Measurements from ENCODE around the gene RPH3AL.

Gene RPH3AL

DNA sequence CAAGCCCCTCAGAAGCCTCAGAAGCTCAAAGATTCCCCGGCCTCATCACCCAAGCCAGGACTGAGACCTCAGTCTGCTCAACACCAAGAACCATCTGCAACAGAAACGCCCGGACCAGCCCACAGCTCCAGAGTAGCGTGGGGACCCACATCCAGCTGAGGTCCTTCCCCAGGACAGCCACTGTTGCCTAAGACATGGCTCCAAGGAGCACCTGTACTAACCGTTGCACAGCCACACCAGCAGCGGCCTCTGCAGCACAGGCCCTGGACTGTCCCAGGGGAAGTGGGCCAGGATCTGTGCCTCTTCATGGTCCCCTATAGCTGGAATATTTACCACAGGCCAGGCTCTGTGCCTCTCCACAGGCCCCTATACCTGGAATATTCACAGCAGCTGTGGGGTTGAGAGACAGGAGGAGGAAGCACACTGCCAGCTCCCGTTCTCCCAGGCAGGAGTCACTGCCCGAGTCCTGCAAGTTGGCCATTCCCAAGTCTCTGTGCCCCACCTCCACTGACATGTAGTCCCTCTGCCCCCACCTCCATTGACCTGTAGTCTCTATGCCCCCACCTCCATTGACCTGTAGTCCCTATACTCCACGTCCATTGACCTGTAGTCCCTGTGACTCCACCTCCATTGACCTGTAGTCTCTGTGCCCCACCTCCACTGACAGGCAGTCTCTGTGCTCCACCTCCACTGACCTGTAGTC, 38.5 kb downstream of the RPH3AL start:
- H3K4me3 ChIP-seq (ENCODE audit: low read depth, low read length), result no peak overlapping the region

DNA sequence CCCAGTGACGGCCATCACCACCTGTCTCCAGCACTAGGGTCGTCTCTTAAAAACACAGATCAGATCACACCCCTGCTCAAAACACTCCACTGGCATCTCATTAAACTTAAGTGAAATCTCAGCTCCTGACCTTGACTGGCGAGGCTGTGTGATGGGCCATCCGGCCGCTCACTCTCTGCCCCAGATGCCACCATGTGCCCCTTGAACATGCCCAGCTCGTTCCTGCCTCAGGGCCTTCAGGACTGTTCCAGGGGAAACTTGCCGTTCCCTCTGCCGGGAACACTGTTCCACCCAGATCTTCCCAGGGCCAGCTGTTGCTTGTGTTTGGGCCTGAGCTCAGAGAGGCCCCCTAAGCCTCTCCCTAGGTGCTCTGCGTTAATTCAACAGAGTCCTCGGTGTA, 39.4 kb downstream of the RPH3AL start:
- H3K27me3 ChIP-seq (ENCODE audit: insufficient read depth, low read length), result no peaks in the 10 kb centered on the region
- H2AFZ ChIP-seq (ENCODE audit: low read length, unreplicated experiment), result no peak overlapping the region
- no peak overlapping the region for H3K4me3 ChIP-seq (ENCODE audit: low read depth, low read length)
- H3K79me2 ChIP-seq (ENCODE audit: control insufficient read depth, insufficient read depth, low read length, unreplicated experiment), result no peaks in the 10 kb centered on the region
- no peak overlapping the region for H3K27ac ChIP-seq (ENCODE audit: low read depth, low read length)
- H3K36me3 ChIP-seq (ENCODE audit: insufficient read depth, low read length), result no peaks in the 10 kb centered on the region
- no peaks in the 10 kb centered on the region for H3K4me1 ChIP-seq (ENCODE audit: control insufficient read depth, insufficient read depth, low read length, unreplicated experiment)

More for the DNA sequence above, 38.5 kb downstream of the RPH3AL start:
- Histone ChIP-seq H3K27me3 (ENCODE audit: insufficient read depth, low read length) (no peaks in the 10 kb centered on the region), H2AFZ (ENCODE audit: low read length, unreplicated experiment) (no peak overlapping the region), H3K36me3 (ENCODE audit: insufficient read depth, low read length) (no peaks in the 10 kb centered on the region), H3K27ac (ENCODE audit: low read depth, low read length) (no peak overlapping the region), H3K79me2 (ENCODE audit: control insufficient read depth, insufficient read depth, low read length, unreplicated experiment) (no peaks in the 10 kb centered on the region), H3K4me1 (ENCODE audit: control insufficient read depth, insufficient read depth, low read length, unreplicated experiment) (no peaks in the 10 kb centered on the region)

DNA sequence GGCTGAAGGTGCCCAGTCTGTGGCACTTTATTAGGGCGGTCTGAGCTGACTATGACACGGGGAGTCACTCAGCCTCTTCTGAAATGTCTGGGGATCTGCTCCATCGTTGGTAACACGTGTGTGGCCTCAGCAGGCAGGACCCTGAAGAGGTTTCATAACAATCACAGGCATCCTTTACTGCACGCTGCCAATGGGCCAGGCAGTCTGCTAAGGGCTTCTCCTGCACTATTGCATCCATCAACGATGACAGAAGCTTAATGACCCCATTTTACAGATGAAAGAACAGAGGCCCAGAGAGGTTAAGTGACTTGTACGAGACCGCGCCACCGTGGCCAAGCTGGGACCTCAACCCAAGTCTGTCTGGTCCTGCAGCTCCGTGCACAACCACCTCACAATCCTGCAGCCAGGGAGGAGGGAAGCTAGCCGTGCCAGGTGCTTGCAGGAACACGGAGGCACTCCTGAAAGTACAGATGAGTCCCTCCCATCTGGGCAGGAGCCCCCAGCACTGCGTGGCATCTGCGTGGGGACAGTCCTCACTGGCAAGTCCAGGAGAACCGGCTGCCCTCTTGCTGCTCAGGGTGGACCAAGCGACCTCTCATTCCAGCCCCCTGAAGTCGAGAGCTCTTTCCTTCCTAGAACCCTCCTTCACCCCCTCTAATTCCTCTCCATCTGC, 40.0 kb downstream of the RPH3AL start:
- Histone ChIP-seq H3K4me1 (ENCODE audit: control insufficient read depth, insufficient read depth, low read length, unreplicated experiment) (no peaks in the 10 kb centered on the region), H3K79me2 (ENCODE audit: control insufficient read depth, insufficient read depth, low read length, unreplicated experiment) (no peaks in the 10 kb centered on the region), H3K27me3 (ENCODE audit: insufficient read depth, low read length) (no peaks in the 10 kb centered on the region), H2AFZ (ENCODE audit: low read length, unreplicated experiment) (no peak overlapping the region), H3K27ac (ENCODE audit: low read depth, low read length) (no peak overlapping the region), H3K36me3 (ENCODE audit: insufficient read depth, low read length) (no peaks in the 10 kb centered on the region), H3K4me3 (ENCODE audit: low read depth, low read length) (no peak overlapping the region)

DNA sequence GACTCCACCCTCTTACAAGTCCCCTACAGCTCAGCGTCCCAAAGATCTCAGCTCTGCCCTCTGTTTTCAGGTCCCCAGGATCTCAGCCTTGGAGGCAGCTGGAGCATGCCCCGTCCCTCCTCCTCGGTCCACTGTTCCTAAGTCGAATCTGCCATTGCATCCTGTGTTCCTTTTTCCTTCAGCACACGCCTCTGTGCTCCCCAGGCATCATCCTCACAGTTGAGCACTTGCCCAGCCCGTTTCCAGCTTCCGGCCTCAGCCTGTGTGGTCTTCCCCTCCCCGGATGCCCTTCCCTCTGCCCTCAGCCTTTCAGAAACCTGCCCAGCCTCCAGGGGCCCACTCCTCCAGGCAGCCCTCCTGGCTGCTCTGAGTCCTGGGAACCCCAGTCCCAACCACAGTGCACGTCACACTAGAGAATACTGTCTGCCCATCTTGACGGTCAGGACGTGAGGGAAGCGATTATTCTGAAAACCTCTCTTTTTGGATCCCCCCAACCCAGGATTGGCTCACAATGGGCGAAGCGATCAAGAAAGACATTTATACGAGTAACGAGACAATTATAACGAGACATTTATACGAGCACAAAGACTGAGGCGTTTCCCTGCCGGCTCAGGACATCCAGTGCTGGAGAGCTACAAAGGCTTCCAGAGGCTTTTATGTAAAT, 41.4 kb downstream of the RPH3AL start:
- no peak overlapping the region for H3K27ac ChIP-seq (ENCODE audit: low read depth, low read length)
- no peak overlapping the region for H3K4me3 ChIP-seq (ENCODE audit: low read depth, low read length)
- H2AFZ ChIP-seq (ENCODE audit: low read length, unreplicated experiment), result no peak overlapping the region
- no peaks in the 10 kb centered on the region for H3K36me3 ChIP-seq (ENCODE audit: insufficient read depth, low read length)
- H3K27me3 ChIP-seq (ENCODE audit: insufficient read depth, low read length), result no peaks in the 10 kb centered on the region
- no peaks in the 10 kb centered on the region for H3K79me2 ChIP-seq (ENCODE audit: control insufficient read depth, insufficient read depth, low read length, unreplicated experiment)
- H3K4me1 ChIP-seq (ENCODE audit: control insufficient read depth, insufficient read depth, low read length, unreplicated experiment), result no peaks in the 10 kb centered on the region

DNA sequence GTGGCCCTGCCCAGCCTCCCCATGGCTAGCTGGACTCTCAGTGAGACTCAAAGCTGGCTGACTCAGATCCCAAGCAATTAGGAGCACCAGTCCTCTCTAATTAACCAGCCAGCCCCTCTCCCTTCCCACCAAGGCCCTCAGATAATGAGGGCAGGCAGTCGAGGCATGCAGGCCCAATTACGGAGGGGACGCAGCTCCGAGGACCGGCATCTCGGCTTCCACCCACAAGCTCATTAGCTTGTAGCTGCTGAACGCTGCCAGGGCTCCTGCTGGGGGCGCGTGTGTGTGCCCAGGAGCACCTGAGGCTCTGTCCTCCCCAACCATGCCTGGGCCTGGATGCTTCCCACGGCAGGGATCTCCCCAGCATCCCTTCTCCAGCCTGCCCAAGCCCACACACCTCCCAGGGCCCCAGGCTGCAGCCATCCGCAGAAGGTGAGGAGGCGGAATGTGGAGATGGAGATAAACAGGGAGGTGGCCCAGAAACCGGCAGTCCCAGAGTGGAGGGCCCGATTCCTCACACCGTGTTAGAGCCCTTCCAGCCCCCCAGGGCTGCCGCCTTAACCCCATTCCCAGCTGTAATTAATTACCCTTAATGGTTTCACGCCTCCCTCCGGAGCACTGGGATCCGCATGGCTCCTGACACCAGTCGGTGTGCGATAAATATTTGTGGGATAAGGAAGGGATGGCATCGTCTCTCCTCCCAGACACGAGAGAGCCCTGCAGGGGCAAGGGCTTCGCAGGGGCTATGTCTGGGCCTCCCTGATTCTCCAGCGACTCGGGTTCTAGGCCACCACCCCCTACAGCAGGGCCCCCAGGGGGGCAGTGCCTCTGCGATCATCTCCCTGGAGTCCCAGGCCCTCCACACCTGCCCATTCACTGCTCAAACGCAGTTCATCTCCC, 42.2 kb downstream of the RPH3AL start:
- H3K4me1 ChIP-seq (ENCODE audit: control insufficient read depth, insufficient read depth, low read length, unreplicated experiment), result no peaks in the 10 kb centered on the region
- no peak overlapping the region for H3K27ac ChIP-seq (ENCODE audit: low read depth, low read length)
- H3K36me3 ChIP-seq (ENCODE audit: insufficient read depth, low read length), result no peaks in the 10 kb centered on the region
- H3K27me3 ChIP-seq (ENCODE audit: insufficient read depth, low read length), result no peaks in the 10 kb centered on the region
- H3K4me3 ChIP-seq (ENCODE audit: low read depth, low read length), result no peak overlapping the region
- no peaks in the 10 kb centered on the region for H3K79me2 ChIP-seq (ENCODE audit: control insufficient read depth, insufficient read depth, low read length, unreplicated experiment)
- no peak overlapping the region for H2AFZ ChIP-seq (ENCODE audit: low read length, unreplicated experiment)

DNA sequence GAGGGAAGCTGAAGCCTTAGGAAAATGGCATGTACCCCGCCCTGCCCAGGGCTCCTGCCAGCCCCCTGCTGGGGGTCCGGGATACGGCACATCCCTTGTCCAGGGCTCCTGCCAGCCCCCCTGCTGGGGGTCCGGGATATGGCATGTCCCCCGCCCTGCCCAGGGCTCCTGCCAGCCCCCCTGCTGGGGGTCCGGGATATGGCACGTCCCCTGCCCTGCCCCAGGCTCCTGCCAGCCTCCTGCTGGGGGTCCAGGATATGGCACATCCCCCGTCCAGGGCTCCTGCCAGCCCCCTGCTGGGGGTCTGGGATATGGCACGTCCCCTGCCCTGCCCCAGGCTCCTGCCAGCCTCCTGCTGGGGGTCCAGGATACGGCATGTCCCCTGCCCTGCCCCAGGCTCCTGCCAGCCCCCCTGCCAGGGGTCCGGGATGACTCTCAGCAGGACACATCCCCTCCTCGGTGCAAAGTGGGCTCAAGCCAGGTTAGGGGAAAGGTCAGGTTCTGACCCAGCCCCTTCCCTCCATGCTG, 43.2 kb downstream of the RPH3AL start:
- Histone ChIP-seq H3K27me3 (ENCODE audit: insufficient read depth, low read length) (no peaks in the 10 kb centered on the region), H3K27ac (ENCODE audit: low read depth, low read length) (no peak overlapping the region), H2AFZ (ENCODE audit: low read length, unreplicated experiment) (no peak overlapping the region), H3K4me3 (ENCODE audit: low read depth, low read length) (no peak overlapping the region), H3K79me2 (ENCODE audit: control insufficient read depth, insufficient read depth, low read length, unreplicated experiment) (no peaks in the 10 kb centered on the region), H3K36me3 (ENCODE audit: insufficient read depth, low read length) (no peaks in the 10 kb centered on the region), H3K4me1 (ENCODE audit: control insufficient read depth, insufficient read depth, low read length, unreplicated experiment) (no peaks in the 10 kb centered on the region)

DNA sequence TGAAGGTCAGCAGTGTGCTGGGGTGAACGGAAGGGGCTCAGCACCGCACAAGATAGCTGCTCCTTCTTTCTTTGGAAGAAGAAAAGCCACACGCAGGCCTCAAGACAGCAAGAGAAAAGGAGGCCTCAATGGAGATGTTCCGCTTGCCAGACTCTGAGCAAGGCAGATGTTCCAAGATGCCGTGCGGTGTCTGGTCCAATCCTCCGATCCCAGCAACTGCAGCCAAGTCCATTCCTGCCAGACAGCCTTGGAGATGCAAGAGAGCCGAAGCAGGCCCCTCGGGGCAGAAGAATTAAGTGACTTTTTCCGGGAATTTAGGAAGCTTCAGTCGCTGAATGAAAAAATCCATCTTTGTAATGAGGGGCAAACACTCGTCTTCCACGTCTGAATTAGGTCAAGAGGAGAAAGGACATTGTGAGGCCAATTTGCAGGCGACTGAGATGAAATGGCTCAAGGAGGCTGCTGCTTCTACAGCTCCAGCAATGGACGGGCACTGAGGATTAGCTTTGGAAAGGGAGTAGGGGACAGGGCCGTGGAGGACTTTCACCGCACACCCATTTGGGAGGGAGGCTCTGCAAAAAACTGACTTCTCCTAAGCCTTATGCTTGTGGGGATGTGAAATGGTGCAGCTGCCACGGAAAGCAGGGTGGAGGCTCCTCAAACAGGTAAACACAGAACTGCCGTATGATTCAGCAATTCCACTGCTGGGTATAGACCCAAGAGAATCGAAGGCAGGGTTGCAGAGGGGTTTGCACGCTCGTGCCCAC, 44.7 kb downstream of the RPH3AL start:
- no peak overlapping the region for H2AFZ ChIP-seq (ENCODE audit: low read length, unreplicated experiment)
- H3K4me1 ChIP-seq (ENCODE audit: control insufficient read depth, insufficient read depth, low read length, unreplicated experiment), result no peaks in the 10 kb centered on the region
- H3K79me2 ChIP-seq (ENCODE audit: control insufficient read depth, insufficient read depth, low read length, unreplicated experiment), result no peaks in the 10 kb centered on the region
- no peak overlapping the region for H3K4me3 ChIP-seq (ENCODE audit: low read depth, low read length)
- H3K27me3 ChIP-seq (ENCODE audit: insufficient read depth, low read length), result peaks cover 4% of the 10 kb centered on the region; the same call in 1 of the 2 replicates
- no peaks in the 10 kb centered on the region for H3K36me3 ChIP-seq (ENCODE audit: insufficient read depth, low read length)
- no peak overlapping the region for H3K27ac ChIP-seq (ENCODE audit: low read depth, low read length)

DNA sequence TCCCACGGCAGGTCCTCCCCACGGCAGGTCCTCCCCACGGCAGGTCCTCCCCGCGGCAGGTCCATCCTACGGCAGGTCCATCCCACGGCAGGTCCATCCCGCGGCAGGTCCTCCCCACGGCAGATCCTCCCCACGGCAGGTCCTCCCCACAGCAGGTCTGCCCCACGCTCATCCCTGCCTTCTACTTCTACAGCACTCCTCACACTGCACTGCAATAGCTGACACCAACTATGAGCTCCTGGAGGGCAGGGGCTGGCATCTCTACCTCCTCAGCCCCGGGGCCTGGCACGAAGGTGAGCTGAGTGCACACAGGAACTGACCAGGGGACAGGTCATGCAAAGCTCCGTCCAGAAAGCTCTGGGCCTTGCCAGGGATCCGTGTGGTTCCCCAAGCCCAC, 45.3 kb downstream of the RPH3AL start:
- peaks cover 4% of the 10 kb centered on the region; the same call in 1 of the 2 replicates for H3K27me3 ChIP-seq (ENCODE audit: insufficient read depth, low read length)
- H3K27ac ChIP-seq (ENCODE audit: low read depth, low read length), result no peak overlapping the region
- H3K79me2 ChIP-seq (ENCODE audit: control insufficient read depth, insufficient read depth, low read length, unreplicated experiment), result no peaks in the 10 kb centered on the region
- H3K36me3 ChIP-seq (ENCODE audit: insufficient read depth, low read length), result no peaks in the 10 kb centered on the region
- no peak overlapping the region for H3K4me3 ChIP-seq (ENCODE audit: low read depth, low read length)
- no peaks in the 10 kb centered on the region for H3K4me1 ChIP-seq (ENCODE audit: control insufficient read depth, insufficient read depth, low read length, unreplicated experiment)
- H2AFZ ChIP-seq (ENCODE audit: low read length, unreplicated experiment), result no peak overlapping the region

DNA sequence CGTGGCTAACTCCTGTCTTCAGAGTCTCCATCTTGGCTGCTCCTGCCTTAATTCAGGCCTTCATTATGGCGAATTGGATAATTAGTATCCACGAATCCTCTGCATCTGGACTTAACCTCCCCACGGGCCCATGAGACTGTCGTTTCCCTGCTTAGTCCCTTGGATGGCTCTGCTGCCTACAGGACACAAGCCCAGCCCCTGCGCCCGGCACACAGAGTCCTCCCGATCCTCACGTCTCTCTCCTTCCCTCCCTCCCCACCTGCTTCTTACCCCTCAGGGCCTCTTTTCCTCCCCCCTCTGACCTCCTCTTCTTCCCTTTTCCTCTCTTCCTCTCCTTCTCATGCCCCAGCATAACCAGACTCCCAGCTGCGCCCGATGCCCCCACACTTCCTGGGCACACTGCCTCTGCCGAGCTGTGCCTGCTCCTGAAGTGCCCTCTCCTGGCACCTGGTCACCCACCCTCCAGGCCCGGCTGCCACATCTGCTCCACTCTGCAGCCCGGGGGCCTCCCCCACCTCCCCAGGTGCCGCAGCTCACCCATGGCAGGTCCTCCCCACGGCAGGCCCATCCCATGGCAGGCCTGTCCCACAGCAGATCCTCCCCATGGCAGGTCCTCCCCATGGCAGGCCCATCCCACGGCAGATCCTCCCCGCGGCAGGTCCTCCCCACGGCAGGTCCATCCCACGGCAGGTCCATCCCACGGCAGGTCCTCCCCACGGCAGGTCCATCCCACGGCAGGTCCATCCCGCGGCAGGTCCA, 45.9 kb downstream of the RPH3AL start:
- H3K27ac ChIP-seq (ENCODE audit: low read depth, low read length), result no peak overlapping the region
- no peaks in the 10 kb centered on the region for H3K79me2 ChIP-seq (ENCODE audit: control insufficient read depth, insufficient read depth, low read length, unreplicated experiment)
- H2AFZ ChIP-seq (ENCODE audit: low read length, unreplicated experiment), result no peak overlapping the region
- no peak overlapping the region for H3K4me3 ChIP-seq (ENCODE audit: low read depth, low read length)
- H3K36me3 ChIP-seq (ENCODE audit: insufficient read depth, low read length), result no peaks in the 10 kb centered on the region
- no peaks in the 10 kb centered on the region for H3K4me1 ChIP-seq (ENCODE audit: control insufficient read depth, insufficient read depth, low read length, unreplicated experiment)
- H3K27me3 ChIP-seq (ENCODE audit: insufficient read depth, low read length), result peaks cover 4% of the 10 kb centered on the region; the same call in 1 of the 2 replicates

Data from ACC112 (cell line).